ENCODE data around the gene RBBP8NL. TPM values are rescaled to one million over a fixed set of nuclear protein-coding genes. Genes with fewer than 3 reads are reported as not detected.

The RBBP8NL gene
- total RNA-seq, 1 donor from 2014 or later = not detected

- no peaks in the 10 kb centered on the region for H3K27me3 ChIP-seq (ENCODE audit: control insufficient read depth, insufficient read depth, low read length)
- H3K36me3 ChIP-seq (ENCODE audit: control insufficient read depth, insufficient read depth, low read length) = peaks cover 1% of the 10 kb centered on the region
- no peak overlapping the region for H3K4me3 ChIP-seq (ENCODE audit: low read depth, low read length)
Measured at GRCh38 chr20:62393335-62393665, 34.0 kb downstream of the RBBP8NL start.

GRCh38 chr20:62392621-62393334 is 34.6 kb downstream of the RBBP8NL start:
- TF ChIP-seq CTCF (IDR thresholded peaks at IDR 0.05; ENCODE audit: insufficient read depth, low read length, poor library complexity, severe bottlenecking) = no peak
- Histone ChIP-seq H3K27me3 (ENCODE audit: control insufficient read depth, insufficient read depth, low read length) (no peaks in the 10 kb centered on the region), H3K36me3 (ENCODE audit: control insufficient read depth, insufficient read depth, low read length) (peaks cover 1% of the 10 kb centered on the region), H3K4me3 (ENCODE audit: low read depth, low read length) (no peak overlapping the region)
- DNase-seq (ENCODE audit: low read depth) = no peak

More at GRCh38 chr20:62393335-62393665, 34.0 kb downstream of the RBBP8NL start:
- no peak for DNase-seq (ENCODE audit: low read depth)
- no peak for TF ChIP-seq CTCF (IDR thresholded peaks at IDR 0.05; ENCODE audit: insufficient read depth, low read length, poor library complexity, severe bottlenecking)

- no peaks in the 10 kb centered on the region for H3K27me3 ChIP-seq (ENCODE audit: control insufficient read depth, insufficient read depth, low read length)
- peaks cover 1% of the 10 kb centered on the region for H3K36me3 ChIP-seq (ENCODE audit: control insufficient read depth, insufficient read depth, low read length)
- TF ChIP-seq CTCF (IDR thresholded peaks at IDR 0.05; ENCODE audit: insufficient read depth, low read length, poor library complexity, severe bottlenecking) = no peak
- DNase-seq (ENCODE audit: low read depth) = no peak
- no peak overlapping the region for H3K4me3 ChIP-seq (ENCODE audit: low read depth, low read length)
Measured at GRCh38 chr20:62392077-62392418, 35.3 kb downstream of the RBBP8NL start.

- DNase-seq (ENCODE audit: low read depth) = no peak
- no peak for TF ChIP-seq CTCF (IDR thresholded peaks at IDR 0.05; ENCODE audit: insufficient read depth, low read length, poor library complexity, severe bottlenecking)
- Histone ChIP-seq H3K27me3 (ENCODE audit: control insufficient read depth, insufficient read depth, low read length) (no peaks in the 10 kb centered on the region), H3K36me3 (ENCODE audit: control insufficient read depth, insufficient read depth, low read length) (peaks cover 1% of the 10 kb centered on the region), H3K4me3 (ENCODE audit: low read depth, low read length) (no peak overlapping the region)
Measured at GRCh38 chr20:62391165-62392076, 35.9 kb downstream of the RBBP8NL start.

GRCh38 chr20:62390317-62391164 is 36.8 kb downstream of the RBBP8NL start:
- no peak for DNase-seq (ENCODE audit: low read depth)
- Histone ChIP-seq H3K27me3 (ENCODE audit: control insufficient read depth, insufficient read depth, low read length) (no peaks in the 10 kb centered on the region), H3K36me3 (ENCODE audit: control insufficient read depth, insufficient read depth, low read length) (peaks cover 1% of the 10 kb centered on the region), H3K4me3 (ENCODE audit: low read depth, low read length) (no peak overlapping the region)
- TF ChIP-seq CTCF (IDR thresholded peaks at IDR 0.05; ENCODE audit: insufficient read depth, low read length, poor library complexity, severe bottlenecking) = no peak
